K562 (cell line): ENCODE measurements around the gene CST3. TPM values are rescaled to one million over a fixed set of nuclear protein-coding genes. Genes with fewer than 3 reads are reported as not detected.

Experiments used
- BRD9 ChIP-seq: fragments of 450-650 bp; IDR thresholded peaks from 2 replicates; pipeline ENCODE4 v1.6.1; 2018; ENCODE audit warnings: low read depth; ENCODE audit not compliant: partially characterized antibody
- CREB1 ChIP-seq, 2 experiments: sonication (generic) in 1 of 2; formaldehyde crosslinking in 1 of 2; IDR thresholded peaks; 2 replicates each; pipeline versions ENCODE4 v1.6.1 to v1.8.0; 2012 to 2022; ENCODE audit warnings: inconsistent platforms in 1 of 2, mild to moderate bottlenecking in 1 of 2, missing genetic modification reagents in 1 of 2, moderate library complexity in 1 of 2
- ERF ChIP-seq: fragments of 450-650 bp; formaldehyde crosslinking; IDR thresholded peaks from 2 replicates; pipeline ENCODE4 v1.4.0; 2020; ENCODE audit warnings: mild to moderate bottlenecking, mixed read lengths
- ETV1 ChIP-seq: fragments of 450-650 bp; conservative IDR thresholded peaks from 2 replicates; pipeline ENCODE4 v1.6.1; 2016; ENCODE audit warnings: missing genetic modification characterization, control low read depth, low read depth, missing compliant biosample characterization
- ETV5 ChIP-seq: sonication (generic); formaldehyde crosslinking; IDR thresholded peaks from 2 replicates; pipeline ENCODE4 v1.4.0; 2020; ENCODE audit warnings: low read depth, mild to moderate bottlenecking, missing genetic modification reagents
- FOXP1 ChIP-seq: sonication (generic); formaldehyde crosslinking; IDR thresholded peaks from 2 replicates; pipeline ENCODE4 v1.8.0; 2022; ENCODE audit warnings: mild to moderate bottlenecking, missing genetic modification reagents
- JUN ChIP-seq, 2 experiments: sonication (generic) in 1 of 2; formaldehyde crosslinking in 1 of 2; IDR thresholded peaks; 2 replicates each; pipeline versions ENCODE4 v1.6.1 to v1.8.0; 2012 to 2022; ENCODE audit warnings: borderline replicate concordance in 2 of 2, mild to moderate bottlenecking in 2 of 2, improper control_type of control experiment in 1 of 2, low read depth in 1 of 2, low read length in 1 of 2, missing genetic modification reagents in 1 of 2
- PHF8 ChIP-seq: fragments of 200-600 bp; sonication (generic); IDR thresholded peaks from 2 replicates; pipeline ENCODE4 v1.6.1; 2012; ENCODE audit warnings: mixed run types, mild to moderate bottlenecking, inconsistent platforms, low read length, moderate library complexity, borderline replicate concordance
- POLR2A ChIP-seq: fragments of 450-650 bp; conservative IDR thresholded peaks from 2 replicates; pipeline ENCODE4 v1.6.1; 2016
- SMAD2 ChIP-seq: fragments of 150-350 bp; IDR thresholded peaks from 2 replicates; pipeline ENCODE4 v1.6.1; 2014; ENCODE audit warnings: low read depth, mild to moderate bottlenecking, low read length
- SMAD4 ChIP-seq: fragments of 250-450 bp; sonication (Bioruptor Pico); conservative IDR thresholded peaks from 2 replicates; pipeline ENCODE4 v1.8.0; 2021; ENCODE audit warnings: inconsistent platforms, mild to moderate bottlenecking, moderate library complexity
- TEAD1 ChIP-seq, 2 experiments: fragments of 450-650 bp in 1 of 2; sonication (generic) in 1 of 2; formaldehyde crosslinking; IDR thresholded peaks; 2 replicates each; pipeline versions ENCODE4 v1.4.0 to v1.8.0; 2020 to 2022; ENCODE audit warnings: mild to moderate bottlenecking in 2 of 2, missing genetic modification reagents in 1 of 2
- TGIF2 ChIP-seq: sonication (generic); formaldehyde crosslinking; IDR thresholded peaks from 2 replicates; pipeline ENCODE4 v1.8.1; 2022; ENCODE audit warnings: mild to moderate bottlenecking, missing genetic modification reagents, moderate library complexity
- U2AF1 ChIP-seq: fragments of 200-400 bp; formaldehyde crosslinking; optimal IDR thresholded peaks from 2 replicates; pipeline ENCODE3; 2017; ENCODE audit warnings: mild to moderate bottlenecking, low read depth, low read length, moderate library complexity
- ZNF184 ChIP-seq: sonication (generic); formaldehyde crosslinking; IDR thresholded peaks from 2 replicates; pipeline ENCODE4 v1.5.0; 2020; ENCODE audit warnings: missing genetic modification reagents
- polyA plus RNA-seq, 8 experiments: library from polyadenylated mRNA; depleted of rRNA in 4 of 8; stranded (reverse) in 5 of 8; unstranded in 3 of 8; fragments of >200 nt; fragmentation: Nextera tagmentation in 2 of 8; fragmentation: Illumina TruSeq in 1 of 8; extraction: Ambion mirVana in 2 of 8; extraction: Trizol in 1 of 8; gene quantifications; 2 replicates each; pipeline versions ENCODE4 v1.2.1 to v1.2.3, GENCODE V29; 2011 to 2014; ENCODE audit warnings: inconsistent platforms in 1 of 8, missing spikeins in 1 of 8
- total RNA-seq, 7 experiments: library from RNA; depleted of rRNA in 6 of 7; stranded (reverse); fragments of >200 nt in 6 of 7; fragmentation: Illumina TruSeq in 2 of 7; extraction: Trizol in 2 of 7; gene quantifications; 2 replicates each; pipeline versions ENCODE4 v1.2.1 to v1.2.3, GENCODE V29; 2011 to 2021; ENCODE audit warnings: low replicate concordance in 1 of 7
- TF ChIP-seq, protein P1 (sequence below): conservative IDR thresholded peaks from 2 replicates; pipeline ENCODE4 v1.6.1; 2011; ENCODE audit warnings: low read depth, mild to moderate bottlenecking, low read length; ENCODE audit not compliant: control insufficient read depth
- TF ChIP-seq, protein P2 (sequence below): fragments of 250-450 bp; sonication (Bioruptor Pico); IDR thresholded peaks from 2 replicates; pipeline ENCODE4 v1.5.0; 2021; ENCODE audit warnings: mild to moderate bottlenecking, borderline replicate concordance
- TF ChIP-seq, protein P3 (sequence below): fragments of 450-650 bp; IDR thresholded peaks from 2 replicates; pipeline ENCODE4 v1.6.1; 2016
- TF ChIP-seq, protein P4 (sequence below): fragments of 200-400 bp; formaldehyde crosslinking; IDR thresholded peaks from 2 replicates; pipeline ENCODE4 v1.6.1; 2017; ENCODE audit warnings: mild to moderate bottlenecking, low read depth, low read length, moderate library complexity

Gene CST3
- total and polyA plus RNA-seq, 9 of the 15 experiments (the other 6 are each of a cell fraction or from before 2014, with no cell fraction given) = 8.7 to 113 (median 48.5) TPM

DNA sequence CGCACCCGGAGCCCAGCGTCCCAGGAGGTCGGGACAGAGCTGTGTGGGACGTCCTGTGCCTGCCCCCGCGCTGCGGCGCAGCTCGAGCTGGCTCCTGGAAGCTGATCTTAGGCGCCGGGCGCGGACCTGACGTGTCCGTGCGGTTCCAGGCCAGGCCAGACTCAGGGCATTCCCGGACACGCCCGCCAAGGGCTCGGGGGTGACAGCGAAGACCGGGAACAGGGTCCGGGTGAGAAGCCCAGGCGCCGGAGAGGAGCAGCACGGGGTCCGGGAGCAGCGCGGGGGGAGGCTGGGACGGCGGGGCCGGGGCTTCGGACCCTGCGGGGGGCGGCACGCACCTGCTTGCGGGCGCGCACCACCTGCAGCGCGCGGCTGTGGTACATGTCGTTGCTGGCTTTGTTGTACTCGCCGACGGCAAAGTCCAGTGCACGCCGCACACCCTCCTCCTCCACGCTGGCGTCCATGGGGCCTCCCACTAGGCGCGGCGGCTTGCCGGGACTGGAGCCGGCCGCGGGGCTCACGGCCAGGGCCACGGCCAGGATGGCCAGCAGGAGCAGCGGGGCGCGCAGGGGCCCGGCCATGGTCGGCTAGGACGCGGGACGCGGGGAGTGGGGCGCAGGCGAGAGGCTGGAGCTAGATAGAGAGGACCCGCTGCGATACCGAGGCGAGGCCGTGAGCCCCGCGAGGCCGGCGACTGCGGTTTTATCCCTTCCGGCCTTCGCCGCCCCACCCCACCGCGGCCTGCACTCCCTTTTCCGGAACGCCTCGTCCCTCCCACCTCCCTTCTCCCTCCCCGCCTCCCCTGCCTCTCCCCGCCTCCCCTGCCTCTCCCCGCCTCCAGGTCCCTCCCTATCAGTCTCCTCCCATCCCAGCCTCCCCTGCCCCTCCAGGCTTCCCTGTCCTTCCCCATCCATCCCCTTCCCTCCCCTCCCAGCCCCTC, at the start of gene CST3 (continued):
- TF ChIP-seq, protein P1, sequence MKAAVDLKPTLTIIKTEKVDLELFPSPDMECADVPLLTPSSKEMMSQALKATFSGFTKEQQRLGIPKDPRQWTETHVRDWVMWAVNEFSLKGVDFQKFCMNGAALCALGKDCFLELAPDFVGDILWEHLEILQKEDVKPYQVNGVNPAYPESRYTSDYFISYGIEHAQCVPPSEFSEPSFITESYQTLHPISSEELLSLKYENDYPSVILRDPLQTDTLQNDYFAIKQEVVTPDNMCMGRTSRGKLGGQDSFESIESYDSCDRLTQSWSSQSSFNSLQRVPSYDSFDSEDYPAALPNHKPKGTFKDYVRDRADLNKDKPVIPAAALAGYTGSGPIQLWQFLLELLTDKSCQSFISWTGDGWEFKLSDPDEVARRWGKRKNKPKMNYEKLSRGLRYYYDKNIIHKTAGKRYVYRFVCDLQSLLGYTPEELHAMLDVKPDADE = peak; percentile 60
- TF ChIP-seq TGIF2 (CRISPR knock-in tag) = no peak
- no peak for TF ChIP-seq BRD9
- TF ChIP-seq, protein P2, sequence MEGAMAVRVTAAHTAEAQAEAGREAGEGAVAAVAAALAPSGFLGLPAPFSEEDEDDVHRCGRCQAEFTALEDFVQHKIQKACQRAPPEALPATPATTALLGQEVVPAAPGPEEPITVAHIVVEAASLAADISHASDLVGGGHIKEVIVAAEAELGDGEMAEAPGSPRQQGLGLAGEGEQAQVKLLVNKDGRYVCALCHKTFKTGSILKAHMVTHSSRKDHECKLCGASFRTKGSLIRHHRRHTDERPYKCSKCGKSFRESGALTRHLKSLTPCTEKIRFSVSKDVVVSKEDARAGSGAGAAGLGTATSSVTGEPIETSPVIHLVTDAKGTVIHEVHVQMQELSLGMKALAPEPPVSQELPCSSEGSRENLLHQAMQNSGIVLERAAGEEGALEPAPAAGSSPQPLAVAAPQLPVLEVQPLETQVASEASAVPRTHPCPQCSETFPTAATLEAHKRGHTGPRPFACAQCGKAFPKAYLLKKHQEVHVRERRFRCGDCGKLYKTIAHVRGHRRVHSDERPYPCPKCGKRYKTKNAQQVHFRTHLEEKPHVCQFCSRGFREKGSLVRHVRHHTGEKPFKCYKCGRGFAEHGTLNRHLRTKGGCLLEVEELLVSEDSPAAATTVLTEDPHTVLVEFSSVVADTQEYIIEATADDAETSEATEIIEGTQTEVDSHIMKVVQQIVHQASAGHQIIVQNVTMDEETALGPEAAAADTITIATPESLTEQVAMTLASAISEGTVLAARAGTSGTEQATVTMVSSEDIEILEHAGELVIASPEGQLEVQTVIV (CRISPR knock-in tag) = no peak
- TF ChIP-seq TEAD1 (CRISPR knock-in tag; IDR thresholded peaks at IDR 0.05) = no peak
- TF ChIP-seq, protein P3, sequence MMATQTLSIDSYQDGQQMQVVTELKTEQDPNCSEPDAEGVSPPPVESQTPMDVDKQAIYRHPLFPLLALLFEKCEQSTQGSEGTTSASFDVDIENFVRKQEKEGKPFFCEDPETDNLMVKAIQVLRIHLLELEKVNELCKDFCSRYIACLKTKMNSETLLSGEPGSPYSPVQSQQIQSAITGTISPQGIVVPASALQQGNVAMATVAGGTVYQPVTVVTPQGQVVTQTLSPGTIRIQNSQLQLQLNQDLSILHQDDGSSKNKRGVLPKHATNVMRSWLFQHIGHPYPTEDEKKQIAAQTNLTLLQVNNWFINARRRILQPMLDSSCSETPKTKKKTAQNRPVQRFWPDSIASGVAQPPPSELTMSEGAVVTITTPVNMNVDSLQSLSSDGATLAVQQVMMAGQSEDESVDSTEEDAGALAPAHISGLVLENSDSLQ = no peak
- peak; percentile 90; the same call in 1 of the 2 replicates for TF ChIP-seq PHF8
- no peak for TF ChIP-seq SMAD2
- TF ChIP-seq U2AF1 = peak; percentile 32
- no peak for TF ChIP-seq FOXP1 (CRISPR knock-in tag)
- TF ChIP-seq JUN (IDR thresholded peaks at IDR 0.05; ENCODE audit: borderline replicate concordance, low read depth, low read length) = no peak
- no peak for TF ChIP-seq JUN (CRISPR knock-in tag; IDR thresholded peaks at IDR 0.05; ENCODE audit: borderline replicate concordance)
- no peak for TF ChIP-seq ZNF184
- TF ChIP-seq SMAD4 (CRISPR knock-in tag) = peak; percentile 55
- TF ChIP-seq ERF (CRISPR knock-in tag) = 0 out of 2 replicates have a peak, but pooled peaks have one; percentile 43
- TF ChIP-seq, protein P4, sequence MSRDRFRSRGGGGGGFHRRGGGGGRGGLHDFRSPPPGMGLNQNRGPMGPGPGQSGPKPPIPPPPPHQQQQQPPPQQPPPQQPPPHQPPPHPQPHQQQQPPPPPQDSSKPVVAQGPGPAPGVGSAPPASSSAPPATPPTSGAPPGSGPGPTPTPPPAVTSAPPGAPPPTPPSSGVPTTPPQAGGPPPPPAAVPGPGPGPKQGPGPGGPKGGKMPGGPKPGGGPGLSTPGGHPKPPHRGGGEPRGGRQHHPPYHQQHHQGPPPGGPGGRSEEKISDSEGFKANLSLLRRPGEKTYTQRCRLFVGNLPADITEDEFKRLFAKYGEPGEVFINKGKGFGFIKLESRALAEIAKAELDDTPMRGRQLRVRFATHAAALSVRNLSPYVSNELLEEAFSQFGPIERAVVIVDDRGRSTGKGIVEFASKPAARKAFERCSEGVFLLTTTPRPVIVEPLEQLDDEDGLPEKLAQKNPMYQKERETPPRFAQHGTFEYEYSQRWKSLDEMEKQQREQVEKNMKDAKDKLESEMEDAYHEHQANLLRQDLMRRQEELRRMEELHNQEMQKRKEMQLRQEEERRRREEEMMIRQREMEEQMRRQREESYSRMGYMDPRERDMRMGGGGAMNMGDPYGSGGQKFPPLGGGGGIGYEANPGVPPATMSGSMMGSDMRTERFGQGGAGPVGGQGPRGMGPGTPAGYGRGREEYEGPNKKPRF = no peak
- TF ChIP-seq ETV1 (tag) = peak; percentile 73
- TF ChIP-seq POLR2A = peak; percentile 85
- peak; percentile 64 for TF ChIP-seq ETV5 (CRISPR knock-in tag)
- peak; percentile 64; the same call in 1 of the 2 replicates for TF ChIP-seq CREB1 (IDR thresholded peaks at IDR 0.05)
- TF ChIP-seq CREB1 (CRISPR knock-in tag; IDR thresholded peaks at IDR 0.05) = peak; percentile 63; the same call in 1 of the 2 replicates
